HG03175 (cell line): ENCODE measurements around the gene F2RL2.

Experiments
- ATAC-seq: cut with Tn5 transposase; IDR thresholded peaks from one replicate; pipeline ENCODE4 v1.9.1; 2021; ENCODE audit warnings: mild to moderate bottlenecking, moderate library complexity; ENCODE audit not compliant: unreplicated experiment

The F2RL2 gene

DNA sequence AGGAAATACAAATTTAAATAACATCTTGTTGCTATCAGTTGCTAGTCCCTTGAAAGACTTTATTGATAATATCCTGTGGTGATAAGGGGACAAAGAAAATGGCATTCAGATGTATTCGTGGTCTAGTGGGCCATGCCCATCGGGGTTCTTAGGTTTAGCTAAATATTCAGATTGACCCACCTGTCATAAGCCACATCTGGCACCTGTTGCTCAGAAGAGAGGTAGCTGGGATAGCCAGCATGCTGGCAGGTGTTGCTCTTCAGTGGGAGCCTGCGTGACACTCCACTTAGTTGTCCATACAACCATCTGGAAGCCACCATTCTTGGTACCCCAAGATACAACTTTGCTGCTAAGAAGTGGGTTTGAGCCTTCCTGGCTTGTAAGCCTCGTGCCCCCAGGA is 36.7 kb downstream of the F2RL2 start:
- ATAC-seq, result no peak

DNA sequence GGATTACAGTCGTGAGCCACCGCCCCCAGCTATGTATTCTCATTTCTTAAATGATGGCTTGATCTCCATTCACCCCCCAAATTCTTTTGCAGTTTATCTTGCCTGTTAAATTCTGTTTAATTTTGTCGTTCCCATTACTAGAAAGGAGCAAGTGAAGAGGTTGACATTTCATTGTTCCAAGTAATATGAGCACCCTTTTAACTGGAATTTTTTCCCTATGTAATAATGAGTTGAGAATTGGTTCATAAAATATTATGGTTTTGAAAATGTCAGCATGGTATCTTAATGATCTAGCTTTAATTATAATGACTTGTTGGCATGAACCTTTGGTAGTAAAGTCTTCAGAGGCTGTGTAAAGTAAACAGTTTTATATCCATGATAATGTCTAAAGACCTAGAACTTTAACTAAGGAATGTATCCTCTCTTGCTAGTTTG is 37.4 kb downstream of the F2RL2 start:
- ATAC-seq, result no peak

DNA sequence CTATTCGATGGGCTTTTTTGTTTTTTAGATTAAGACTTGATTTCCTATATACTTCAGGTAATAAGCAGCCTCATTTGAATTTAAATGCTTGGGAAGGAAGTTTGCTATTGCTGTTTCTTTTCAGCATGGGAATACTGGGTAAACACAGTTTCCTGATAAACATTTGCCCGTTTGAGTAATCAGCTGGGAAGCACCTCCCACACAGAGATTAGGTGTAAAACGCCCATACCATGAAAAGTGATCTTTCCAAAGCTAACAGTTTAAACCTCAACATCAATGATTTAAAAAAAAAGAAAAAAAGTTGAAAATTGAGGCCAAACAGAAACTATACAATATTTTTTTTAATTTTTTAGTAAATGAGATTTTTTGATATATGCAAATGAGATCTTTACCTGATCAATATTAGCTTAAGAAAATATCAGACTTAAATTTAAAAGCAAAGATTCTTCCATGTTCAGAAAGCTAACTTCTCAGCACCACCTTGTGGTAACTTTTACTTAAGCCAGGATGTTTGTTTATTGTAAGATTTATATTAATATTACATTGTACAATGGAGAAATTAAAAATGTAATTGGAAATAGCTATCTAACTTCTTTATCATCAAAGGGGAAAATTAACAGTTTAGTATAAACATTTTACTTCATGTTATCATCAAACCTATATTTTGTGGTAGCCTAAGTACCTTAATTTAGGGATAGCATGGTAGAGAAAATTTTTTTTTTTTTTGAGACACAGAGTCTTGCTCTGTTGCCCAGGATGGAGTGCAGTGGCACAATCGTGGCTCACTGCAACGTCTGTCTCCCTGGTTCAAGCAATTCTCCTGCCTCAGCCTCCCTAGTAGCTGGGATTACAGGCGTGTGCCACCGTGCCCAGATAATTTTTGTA is 39.8 kb downstream of the F2RL2 start:
- no peak for ATAC-seq

DNA sequence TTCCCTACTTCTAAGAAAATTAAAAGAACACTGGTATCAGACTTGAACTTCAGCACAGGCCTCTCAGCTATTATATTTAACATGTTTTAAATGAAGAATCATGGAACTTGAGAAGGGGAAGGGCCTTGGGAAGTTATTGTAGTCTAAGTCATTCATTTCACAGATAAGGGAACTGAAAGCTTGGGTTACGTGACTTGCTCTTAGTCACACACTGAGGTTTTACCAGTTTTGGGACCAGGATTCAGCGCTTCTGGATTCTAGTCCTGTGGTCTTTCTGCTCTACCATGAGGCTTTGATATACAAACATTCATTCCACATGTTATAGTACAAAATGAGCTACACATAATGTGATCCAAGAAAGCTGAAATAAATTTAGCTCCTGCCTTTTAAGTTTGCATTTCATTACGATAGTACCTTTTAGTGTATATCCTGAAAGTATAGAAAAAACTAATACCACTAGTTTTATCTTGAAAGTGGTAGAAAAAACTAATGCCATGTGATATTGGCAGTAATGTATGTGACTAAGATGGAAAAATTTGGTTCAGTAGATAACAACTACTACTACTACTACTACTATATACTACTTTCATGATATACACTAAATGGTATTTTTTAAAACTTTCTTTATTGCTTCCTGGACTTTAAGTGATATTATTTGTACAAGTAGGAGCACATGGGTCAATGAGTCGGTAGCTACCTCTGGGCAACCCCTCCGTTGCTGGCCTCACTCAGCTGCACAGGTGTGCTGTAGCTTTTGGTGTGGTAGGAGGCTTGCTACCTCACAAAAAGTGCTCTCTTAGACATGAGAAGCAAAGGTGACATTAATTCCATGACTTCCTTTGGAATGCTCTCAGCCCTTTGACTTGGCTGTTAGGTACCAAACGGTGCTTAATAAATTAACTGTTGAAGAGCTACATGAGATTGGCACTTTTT is 40.7 kb downstream of the F2RL2 start:
- peak; percentile 93 for ATAC-seq

DNA sequence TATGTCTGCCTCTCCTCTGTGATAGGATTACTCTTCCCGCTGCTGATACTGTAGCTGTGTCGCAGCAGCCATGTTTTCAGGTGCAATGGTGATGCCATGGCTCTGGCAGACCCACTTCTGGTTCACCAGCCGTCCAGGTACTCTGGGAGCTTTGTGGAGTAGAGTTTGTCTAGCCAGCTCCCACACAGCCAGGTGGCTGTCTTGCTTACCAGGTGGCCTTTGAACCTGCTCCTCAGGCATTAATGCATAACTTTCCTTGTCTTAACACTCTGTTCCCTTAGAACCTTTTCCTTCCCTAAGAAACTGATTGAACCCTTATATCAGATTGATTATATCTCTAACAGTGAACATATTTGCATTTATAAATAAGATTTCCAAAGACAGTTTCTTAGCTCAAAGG is 42.2 kb downstream of the F2RL2 start:
- ATAC-seq, result no peak

DNA sequence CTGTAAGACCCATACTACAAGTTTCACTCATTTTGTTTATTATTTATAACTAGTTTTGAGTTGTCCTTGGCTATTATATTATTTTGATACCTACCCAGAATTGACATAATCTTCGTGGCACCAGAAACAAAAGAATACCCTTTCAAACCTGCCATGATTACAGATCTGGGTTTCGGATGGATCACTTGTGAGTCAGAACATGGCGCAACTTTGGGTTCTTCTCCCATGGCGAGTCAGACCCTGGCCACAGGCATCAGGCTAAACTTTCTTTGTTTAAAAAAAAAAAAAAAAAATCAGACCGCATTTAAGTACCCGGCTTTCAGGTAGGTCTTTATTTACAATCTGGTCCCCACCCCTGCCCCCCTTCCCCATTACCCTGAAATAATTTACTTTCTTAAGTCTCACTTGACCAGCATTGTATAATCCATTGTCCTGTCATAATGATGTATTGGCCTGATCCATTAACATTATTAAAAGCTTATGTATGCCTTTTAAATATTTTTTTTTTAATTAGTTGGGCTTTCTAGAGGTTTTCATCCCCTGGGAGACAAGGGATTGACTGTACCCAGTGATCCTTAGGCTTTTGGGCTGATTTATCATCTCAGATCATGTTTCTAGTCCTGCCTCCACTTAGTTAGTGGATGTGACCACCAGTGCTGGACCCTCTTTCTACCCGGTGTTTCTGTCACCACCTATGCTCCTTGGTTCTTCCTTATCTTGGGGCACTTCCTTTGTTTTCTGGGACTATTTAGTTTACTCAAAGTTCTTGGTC is 43.9 kb downstream of the F2RL2 start:
- no peak for ATAC-seq

DNA sequence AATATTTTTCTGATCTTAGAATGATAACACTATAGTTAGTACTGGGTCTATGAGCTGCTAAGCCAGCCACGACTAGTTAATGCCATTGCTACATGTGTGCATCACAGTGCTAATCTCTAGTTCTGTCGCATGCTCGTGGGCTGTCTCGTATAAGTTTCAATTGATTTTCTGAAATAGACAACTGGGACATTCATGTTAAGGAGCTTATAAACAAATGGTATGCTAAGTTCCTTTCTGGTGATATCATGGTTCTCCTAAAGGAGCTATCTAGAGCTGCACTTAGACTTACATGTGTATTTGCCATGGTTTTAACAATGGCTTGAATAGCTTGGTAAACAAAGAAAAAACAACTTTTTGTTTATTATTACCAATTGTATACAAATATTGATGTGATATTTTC is 46.2 kb downstream of the F2RL2 start:
- no peak for ATAC-seq

DNA sequence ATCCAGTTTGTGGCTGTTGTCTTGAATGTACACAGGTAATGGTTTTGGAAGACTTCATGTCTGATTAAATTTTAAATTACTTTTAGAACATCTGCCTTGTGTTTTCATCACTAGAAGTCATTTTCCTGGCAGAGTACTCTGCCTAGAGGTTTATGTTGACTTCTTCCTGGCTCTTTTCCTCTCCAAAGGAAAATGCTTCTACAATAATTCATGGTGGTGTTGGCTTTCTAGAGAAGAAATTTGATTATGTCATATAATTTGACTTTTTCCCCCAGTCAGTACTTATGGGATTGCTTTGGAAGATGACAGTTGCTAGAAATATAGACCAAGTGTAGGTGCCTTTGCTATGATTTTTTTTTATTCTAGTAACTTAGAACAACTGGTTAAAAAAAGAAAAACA is 46.8 kb downstream of the F2RL2 start:
- no peak for ATAC-seq

DNA sequence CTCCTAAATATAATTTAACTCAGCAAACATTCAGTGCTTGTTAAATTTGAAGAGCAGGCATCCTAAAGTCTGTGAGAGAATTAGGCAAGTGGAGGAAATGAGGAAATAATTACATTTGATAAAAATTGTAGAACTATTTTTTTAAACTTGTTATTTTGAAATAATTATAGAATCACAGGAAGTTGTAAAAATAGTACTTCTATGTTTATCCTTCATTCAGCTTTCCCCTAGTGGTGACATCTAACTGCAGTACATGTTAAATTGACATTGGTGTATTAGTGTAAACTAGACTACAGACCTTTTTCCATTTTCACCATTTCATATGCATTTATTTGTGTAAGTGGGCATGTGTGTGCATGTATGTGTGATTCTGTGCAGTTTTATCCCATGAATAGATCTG is 51.6 kb downstream of the F2RL2 start:
- ATAC-seq, result no peak

DNA sequence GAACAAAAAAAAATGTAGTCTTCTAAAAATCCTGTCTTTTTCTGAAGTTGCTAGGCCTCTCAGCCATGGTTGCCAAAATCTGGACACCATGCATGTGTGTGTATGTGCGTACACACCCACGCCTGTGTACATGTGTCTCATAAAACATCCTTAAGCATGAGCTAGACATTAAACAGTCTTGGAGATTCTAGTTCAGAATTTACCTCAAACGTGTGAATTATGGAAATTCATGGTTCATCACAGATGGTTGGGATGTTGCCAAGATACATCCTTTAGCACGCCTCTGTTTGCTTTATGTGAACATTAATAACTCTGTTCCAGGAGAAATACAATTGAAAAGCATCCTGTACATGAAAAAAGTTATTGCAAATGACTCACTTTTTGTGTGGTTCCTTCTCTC is 53.0 kb downstream of the F2RL2 start:
- ATAC-seq, result no peak
